HepG2 (cell line): Measurements from ENCODE around the gene SPRYD3. TPM values are rescaled to one million over a fixed set of nuclear protein-coding genes. Genes with fewer than 3 reads are reported as not detected.
A peak's percentile ranks its signal among the peaks of the same experiment; 100 is the strongest.

Experiments
- CCAR2 ChIP-seq: fragments of 200-400 bp; formaldehyde crosslinking; optimal IDR thresholded peaks from 2 replicates; pipeline ENCODE3; 2018; ENCODE audit warnings: low read depth, mild to moderate bottlenecking, low read length, moderate library complexity
- HOXA5 ChIP-seq: sonication (generic); formaldehyde crosslinking; IDR thresholded peaks from 2 replicates; pipeline ENCODE4 v1.4.0; 2020; ENCODE audit warnings: missing genetic modification reagents
- ISX ChIP-seq: sonication (generic); formaldehyde crosslinking; conservative IDR thresholded peaks from 2 replicates; pipeline ENCODE4 v1.5.0; 2020; ENCODE audit warnings: missing genetic modification reagents
- MLX ChIP-seq: IDR thresholded peaks from 2 replicates; pipeline ENCODE4 v1.6.1; 2016
- MYNN ChIP-seq: sonication (generic); formaldehyde crosslinking; IDR thresholded peaks from 2 replicates; pipeline ENCODE4 v1.4.0; 2020; ENCODE audit warnings: mild to moderate bottlenecking, low read depth, missing genetic modification reagents
- PREB ChIP-seq: sonication (generic); formaldehyde crosslinking; IDR thresholded peaks from 2 replicates; pipeline ENCODE4 v1.4.0; 2020; ENCODE audit warnings: missing genetic modification reagents
- RELA ChIP-seq: sonication (generic); formaldehyde crosslinking; IDR thresholded peaks from 2 replicates; pipeline ENCODE4 v1.4.0; 2020; ENCODE audit warnings: missing genetic modification reagents
- SATB2 ChIP-seq: sonication (generic); formaldehyde crosslinking; IDR thresholded peaks from 2 replicates; pipeline ENCODE4 v1.5.0; 2020; ENCODE audit warnings: missing genetic modification reagents
- SKIL ChIP-seq: sonication (generic); formaldehyde crosslinking; IDR thresholded peaks from 2 replicates; pipeline ENCODE4 v1.8.0; 2022; ENCODE audit warnings: missing genetic modification reagents, mild to moderate bottlenecking, moderate library complexity, borderline replicate concordance
- SMARCE1 ChIP-seq: fragments of 450-650 bp; IDR thresholded peaks from 2 replicates; pipeline ENCODE4 v1.6.1; 2017; ENCODE audit warnings: borderline replicate concordance
- SMC3 ChIP-seq: IDR thresholded peaks from 2 replicates; pipeline ENCODE4 v1.6.1; 2011; ENCODE audit warnings: low read length, improper control_type of control experiment
- ZBTB42 ChIP-seq: sonication (generic); formaldehyde crosslinking; IDR thresholded peaks from 2 replicates; pipeline ENCODE4 v1.5.0; 2020; ENCODE audit warnings: mild to moderate bottlenecking, missing genetic modification reagents
- ZNF329 ChIP-seq: sonication (generic); formaldehyde crosslinking; IDR thresholded peaks from 2 replicates; pipeline ENCODE4 v1.9.0; 2021; ENCODE audit warnings: low read depth, mild to moderate bottlenecking, missing genetic modification reagents
- ZNF430 ChIP-seq: sonication (generic); formaldehyde crosslinking; IDR thresholded peaks from 2 replicates; pipeline ENCODE4 v1.9.0; 2021; ENCODE audit warnings: mild to moderate bottlenecking, missing genetic modification reagents
- ZNF547 ChIP-seq: sonication (generic); formaldehyde crosslinking; IDR thresholded peaks from 2 replicates; pipeline ENCODE4 v1.5.1; 2020; ENCODE audit warnings: mild to moderate bottlenecking, missing genetic modification reagents
- ZNF557 ChIP-seq: sonication (generic); formaldehyde crosslinking; IDR thresholded peaks from 2 replicates; pipeline ENCODE4 v1.4.0; 2020; ENCODE audit warnings: missing genetic modification reagents
- ZNF597 ChIP-seq: sonication (generic); formaldehyde crosslinking; IDR thresholded peaks from 2 replicates; pipeline ENCODE4 v1.5.0; 2020; ENCODE audit warnings: missing genetic modification reagents
- ZNF652 ChIP-seq: IDR thresholded peaks from 2 replicates; pipeline ENCODE4 v1.6.1; 2016; ENCODE audit warnings: low read depth, borderline replicate concordance
- ZNF703 ChIP-seq: sonication (generic); formaldehyde crosslinking; IDR thresholded peaks from 2 replicates; pipeline ENCODE4 v1.5.1; 2020; ENCODE audit warnings: missing genetic modification reagents, mild to moderate bottlenecking, moderate library complexity, borderline replicate concordance
- ZNF737 ChIP-seq: sonication (generic); formaldehyde crosslinking; IDR thresholded peaks from 2 replicates; pipeline ENCODE4 v1.5.0; 2020; ENCODE audit warnings: missing genetic modification reagents, mild to moderate bottlenecking, borderline replicate concordance
- ZNF747 ChIP-seq: sonication (generic); formaldehyde crosslinking; IDR thresholded peaks from 2 replicates; pipeline ENCODE4 v1.8.1; 2023; ENCODE audit warnings: missing genetic modification reagents, mild to moderate bottlenecking, borderline replicate concordance
- ZNF75D ChIP-seq: sonication (generic); formaldehyde crosslinking; IDR thresholded peaks from 2 replicates; pipeline ENCODE4 v1.8.1; 2023; ENCODE audit warnings: missing genetic modification reagents, mild to moderate bottlenecking, borderline replicate concordance
- ZNF777 ChIP-seq: sonication (generic); formaldehyde crosslinking; IDR thresholded peaks from 2 replicates; pipeline ENCODE4 v1.4.0; 2020; ENCODE audit warnings: missing genetic modification reagents
- ZNF879 ChIP-seq: sonication (generic); formaldehyde crosslinking; IDR thresholded peaks from 2 replicates; pipeline ENCODE4 v1.8.1; 2023; ENCODE audit warnings: missing genetic modification reagents
- polyA plus RNA-seq, 8 experiments: library from polyadenylated mRNA; depleted of rRNA in 3 of 8; stranded (reverse) in 7 of 8; unstranded in 1 of 8; fragments of >200 nt; fragmentation: Illumina TruSeq in 4 of 8; extraction: Trizol in 4 of 8; gene quantifications; 2 replicates each; pipeline versions ENCODE4 v1.2.1 to v1.2.3, GENCODE V29; 2011 to 2016; ENCODE audit warnings: low read depth in 4 of 8, missing spikeins in 1 of 8, mixed read lengths in 1 of 8; ENCODE audit not compliant: insufficient read depth in 1 of 8
- total RNA-seq, 5 experiments: library from RNA; depleted of rRNA; stranded (reverse); fragments of >200 nt; fragmentation: Illumina TruSeq; extraction: Trizol; gene quantifications; 2 replicates each; pipeline ENCODE4 v1.2.3, GENCODE V29; 2016; ENCODE audit warnings: low read depth in 1 of 5

Gene SPRYD3
- total and polyA plus RNA-seq, 2 of the 13 experiments (the other 11 are each of a cell fraction or from before 2014, with no cell fraction given) = 9.0 to 9.2 TPM

GRCh38 chr12:53049571-53050318 is 29.4 kb downstream of the SPRYD3 start, which contains the start of gene TNS2 (continued):
- no peak for TF ChIP-seq ZNF597 (CRISPR knock-in tag)
- no peak for TF ChIP-seq CCAR2
- TF ChIP-seq ZNF747 (CRISPR knock-in tag) = no peak
- no peak for TF ChIP-seq ZNF652
- no peak for TF ChIP-seq ZNF329 (CRISPR knock-in tag)
- TF ChIP-seq ZNF75D (CRISPR knock-in tag) = no peak
- TF ChIP-seq ZBTB42 (CRISPR knock-in tag) = no peak
- TF ChIP-seq RELA (CRISPR knock-in tag) = no peak; the same call in 1 of the 2 replicates
- no peak for TF ChIP-seq ZNF737 (CRISPR knock-in tag)
- 0 out of 2 replicates have a peak, but pooled peaks have one; percentile 22 for TF ChIP-seq ZNF703
- TF ChIP-seq SMARCE1 = no peak
- peak; percentile 20; the same call in 1 of the 2 replicates for TF ChIP-seq ZNF547 (CRISPR knock-in tag)
- TF ChIP-seq MLX = no peak
- TF ChIP-seq ZNF879 (CRISPR knock-in tag) = no peak
- TF ChIP-seq MYNN = no peak
- no peak for TF ChIP-seq PREB
- no peak for TF ChIP-seq ISX (CRISPR knock-in tag)
- TF ChIP-seq HOXA5 (CRISPR knock-in tag) = no peak
- no peak for TF ChIP-seq SMC3
- 0 out of 2 replicates have a peak, but pooled peaks have one; percentile 63 for TF ChIP-seq ZNF557 (CRISPR knock-in tag)
- peak; percentile 94 for TF ChIP-seq ZNF430 (CRISPR knock-in tag)
- no peak for TF ChIP-seq ZNF777 (CRISPR knock-in tag)
- TF ChIP-seq SKIL (CRISPR knock-in tag) = 0 out of 2 replicates have a peak, but pooled peaks have one; percentile 51
- no peak for TF ChIP-seq SATB2 (CRISPR knock-in tag)
